Hepatocyte (in vitro differentiated cells): ENCODE results near the gene PTPRN2. TPM values are rescaled to one million over a fixed set of nuclear protein-coding genes. Genes with fewer than 3 reads are reported as not detected.

Experiments used
- DNase-seq: peaks from one replicate; pipeline ENCODE4 v3.0.0-alpha.2; 2016; ENCODE audit warnings: low spot score
- H2AFZ ChIP-seq: fragments of 200-600 bp; sonication (generic); 2 replicates; pipeline ENCODE4 v1.6.0; 2016; ENCODE audit warnings: antibody characterized with exemption, mild to moderate bottlenecking
- H3K27ac ChIP-seq: fragments of 200-600 bp; sonication (generic); 2 replicates; pipeline ENCODE4 v1.5.1; 2016; ENCODE audit warnings: mild to moderate bottlenecking
- H3K27me3 ChIP-seq: fragments of 200-600 bp; sonication (generic); 2 replicates; pipeline ENCODE4 v1.6.1; 2016
- H3K36me3 ChIP-seq: fragments of 200-600 bp; sonication (generic); replicated peaks from 2 replicates; pipeline ENCODE4 v1.5.1; 2016; ENCODE audit warnings: low read depth; ENCODE audit not compliant: insufficient read depth
- H3K4me1 ChIP-seq: fragments of 200-600 bp; sonication (generic); 2 replicates; pipeline ENCODE4 v1.5.1; 2016; ENCODE audit warnings: mild to moderate bottlenecking, moderate library complexity; ENCODE audit not compliant: insufficient read depth
- H3K4me2 ChIP-seq: fragments of 200-600 bp; sonication (generic); 2 replicates; pipeline ENCODE4 v1.6.0; 2016
- H3K4me3 ChIP-seq: fragments of 200-600 bp; sonication (generic); 2 replicates; pipeline ENCODE4 v1.5.1; 2016; ENCODE audit warnings: mild to moderate bottlenecking
- H3K79me2 ChIP-seq: fragments of 200-600 bp; sonication (generic); 2 replicates; pipeline ENCODE4 v1.6.0; 2017; ENCODE audit warnings: mild to moderate bottlenecking
- H3K9me2 ChIP-seq: fragments of 200-600 bp; sonication (generic); replicated peaks from 2 replicates; pipeline ENCODE4 v1.6.0; 2017; ENCODE audit warnings: mild to moderate bottlenecking; ENCODE audit not compliant: insufficient read depth
- H3K9me3 ChIP-seq: fragments of 200-600 bp; sonication (generic); 2 replicates; pipeline ENCODE4 v1.5.1; 2016; ENCODE audit warnings: low read depth, mild to moderate bottlenecking
- H4K20me1 ChIP-seq: fragments of 200-600 bp; sonication (generic); 2 replicates; pipeline ENCODE4 v1.6.0; 2016; ENCODE audit warnings: mild to moderate bottlenecking; ENCODE audit not compliant: insufficient read depth, poor library complexity, severe bottlenecking
- CTCF ChIP-seq: fragments of 200-600 bp; sonication (generic); IDR thresholded peaks from 2 replicates; pipeline ENCODE4 v1.5.1; 2016; ENCODE audit warnings: antibody characterized with exemption, mild to moderate bottlenecking; ENCODE audit not compliant: poor library complexity
- EZH2 ChIP-seq: fragments of 200-600 bp; sonication (generic); IDR thresholded peaks from 2 replicates; pipeline ENCODE4 v1.6.1; 2016; ENCODE audit warnings: antibody characterized with exemption, mild to moderate bottlenecking, borderline replicate concordance
- EZH2phosphoT487 ChIP-seq: fragments of 200-600 bp; sonication (generic); IDR thresholded peaks from one replicate; pipeline ENCODE4 v1.6.1; 2018; ENCODE audit warnings: antibody characterized with exemption, mild to moderate bottlenecking, low read depth, moderate library complexity; ENCODE audit not compliant: unreplicated experiment, severe bottlenecking
- WGBS: methylation state at CpG from one replicate; pipeline ENCODE4 v1.1.6; 2016; ENCODE audit warnings: low lambda C conversion rate; ENCODE audit errors: missing lambda C conversion rate; 5-methylcytosine and 5-hydroxymethylcytosine counted together
- polyA plus RNA-seq: library from polyadenylated mRNA; unstranded; fragments of >200 nt; fragmentation: Nextera tagmentation; extraction: Ambion mirVana; gene quantifications from 2 replicates; pipeline ENCODE4 v1.2.1, GENCODE V29; 2016
- total RNA-seq: library from RNA; depleted of rRNA; stranded (reverse); fragments of >200 nt; gene quantifications from 2 replicates; pipeline ENCODE4 v1.2.3, GENCODE V29; 2014

The PTPRN2 gene
- total and polyA plus RNA-seq, 2 experiments from 2014 or later, result 2.1 to 3.3 TPM

- H4K20me1 ChIP-seq, result no peaks in the 10 kb centered on the region
- H3K27me3 ChIP-seq, result no peaks in the 10 kb centered on the region
- no peak overlapping the region for H3K4me3 ChIP-seq
- H3K4me1 ChIP-seq, result no peaks in the 10 kb centered on the region
- WGBS, result 89% methylated on average over 18 of the region's 19 CpGs
- no peak overlapping the region for H2AFZ ChIP-seq
- DNase-seq, result no peak
- no peaks in the 10 kb centered on the region for H3K79me2 ChIP-seq
- no peaks in the 10 kb centered on the region for H3K9me3 ChIP-seq
- H3K36me3 ChIP-seq, result no peaks in the 10 kb centered on the region
- H3K4me2 ChIP-seq, result no peak overlapping the region
- H3K27ac ChIP-seq, result no peak overlapping the region
- TF ChIP-seq CTCF (no peak), EZH2 (no peak), EZH2phosphoT487 (no peak)
- H3K9me2 ChIP-seq, result no peaks in the 10 kb centered on the region
Observed at GRCh38 chr7:157544226-157544625, 1043.4 kb downstream of the PTPRN2 start.

GRCh38 chr7:157543791-157544190, 1043.8 kb downstream of the PTPRN2 start:
- no peak for DNase-seq
- WGBS, result 90% methylated on average over 10 of the region's 12 CpGs
- Histone ChIP-seq H3K4me2 (no peak overlapping the region), H3K27me3 (no peaks in the 10 kb centered on the region), H3K4me1 (no peaks in the 10 kb centered on the region), H2AFZ (no peak overlapping the region), H3K4me3 (no peak overlapping the region), H4K20me1 (no peaks in the 10 kb centered on the region), H3K27ac (no peak overlapping the region), H3K9me2 (no peaks in the 10 kb centered on the region), H3K36me3 (no peaks in the 10 kb centered on the region), H3K9me3 (no peaks in the 10 kb centered on the region), H3K79me2 (no peaks in the 10 kb centered on the region)
- no peak for TF ChIP-seq EZH2
- TF ChIP-seq EZH2phosphoT487, result no peak
- no peak for TF ChIP-seq CTCF

GRCh38 chr7:157543276-157543675, 1044.3 kb downstream of the PTPRN2 start:
- Histone ChIP-seq H3K9me2 (no peaks in the 10 kb centered on the region), H3K36me3 (no peaks in the 10 kb centered on the region)
- WGBS, result 84% methylated on average over 11 of the region's 11 CpGs

More at GRCh38 chr7:157543276-157543675, 1044.3 kb downstream of the PTPRN2 start:
- H4K20me1 ChIP-seq, result no peaks in the 10 kb centered on the region
- H3K79me2 ChIP-seq, result no peaks in the 10 kb centered on the region
- H3K27ac ChIP-seq, result no peak overlapping the region
- H2AFZ ChIP-seq, result no peak overlapping the region
- DNase-seq, result no peak
- no peak for TF ChIP-seq EZH2phosphoT487
- no peak for TF ChIP-seq CTCF
- TF ChIP-seq EZH2, result no peak
- H3K4me3 ChIP-seq, result no peak overlapping the region
- H3K4me2 ChIP-seq, result no peak overlapping the region
- no peaks in the 10 kb centered on the region for H3K9me3 ChIP-seq
- H3K27me3 ChIP-seq, result no peaks in the 10 kb centered on the region
- H3K4me1 ChIP-seq, result no peaks in the 10 kb centered on the region
